Frontal cortex (tissue), 4 donors: Measurements from ENCODE around the gene MAP3K14. TPM values are rescaled to one million over a fixed set of nuclear protein-coding genes. Genes with fewer than 3 reads are reported as not detected.

Experiments used
- DNase-seq, 2 donors: peaks; one replicate each; pipeline ENCODE4 v3.0.0; 2012; ENCODE audit warnings: low spot score in 2 of 2
- FAIRE-seq: peaks from 2 replicates; lab custom pipeline; 2012; peaks lifted over from hg19 to GRCh38; lab: Jason Lieb, UNC
- total RNA-seq: library from RNA; depleted of rRNA; stranded (reverse); fragments of >200 nt; gene quantifications from one replicate; pipeline ENCODE4 v1.2.3, GENCODE V29; 2014
- donor health status: control.
- donor health status: control.
- donor health status: control.

Gene MAP3K14
- total RNA-seq, 1 donor from 2014 or later: 0.82 TPM

DNA sequence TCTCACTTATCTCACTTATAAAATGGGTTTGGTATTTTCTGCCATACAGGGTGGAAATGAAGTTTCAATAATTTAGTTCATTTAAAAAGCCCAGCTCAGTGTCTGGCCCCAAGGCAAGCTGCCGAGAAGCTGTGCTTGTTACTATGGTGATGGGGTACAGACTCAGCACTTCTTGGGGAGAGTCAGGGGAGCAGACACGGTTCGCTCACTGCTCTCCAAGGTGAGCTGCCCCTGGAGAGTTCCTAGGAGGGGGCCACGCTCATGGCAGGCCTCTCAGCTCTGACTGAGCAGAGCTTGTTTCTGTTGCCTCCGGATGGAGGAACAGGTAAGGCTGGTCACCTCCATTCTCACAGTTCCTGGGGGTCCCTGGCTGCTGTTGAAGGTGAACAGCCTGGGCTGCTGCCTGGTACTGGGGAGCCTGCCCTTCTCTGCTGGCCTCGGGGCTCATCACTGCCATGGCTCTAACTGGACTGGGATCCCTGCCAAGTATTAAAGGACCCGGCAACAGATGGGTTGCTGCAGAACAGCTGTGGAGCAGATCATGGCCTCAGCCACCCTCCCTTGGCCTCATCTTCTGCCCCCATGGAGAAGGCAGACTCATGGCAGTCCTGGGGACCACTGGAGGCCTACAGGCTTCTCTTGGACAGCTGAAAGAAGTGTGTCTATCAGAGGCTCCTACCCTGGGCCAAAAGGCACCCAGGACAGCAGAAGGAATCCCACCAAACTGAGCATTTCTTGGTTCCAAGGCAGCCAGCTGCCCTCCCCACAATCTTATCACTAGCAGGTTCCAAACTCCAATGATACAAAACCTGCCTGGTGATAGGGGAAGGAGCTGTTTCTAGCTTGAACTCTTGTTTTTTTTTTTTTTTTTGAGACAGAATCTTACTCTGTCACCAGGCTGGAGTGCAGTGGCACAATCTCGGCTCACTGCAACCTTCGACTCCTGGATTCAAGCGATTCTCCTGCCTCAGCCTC, 29.0 kb downstream of the MAP3K14 start:
- no peak for FAIRE-seq
- no peak for DNase-seq

DNA sequence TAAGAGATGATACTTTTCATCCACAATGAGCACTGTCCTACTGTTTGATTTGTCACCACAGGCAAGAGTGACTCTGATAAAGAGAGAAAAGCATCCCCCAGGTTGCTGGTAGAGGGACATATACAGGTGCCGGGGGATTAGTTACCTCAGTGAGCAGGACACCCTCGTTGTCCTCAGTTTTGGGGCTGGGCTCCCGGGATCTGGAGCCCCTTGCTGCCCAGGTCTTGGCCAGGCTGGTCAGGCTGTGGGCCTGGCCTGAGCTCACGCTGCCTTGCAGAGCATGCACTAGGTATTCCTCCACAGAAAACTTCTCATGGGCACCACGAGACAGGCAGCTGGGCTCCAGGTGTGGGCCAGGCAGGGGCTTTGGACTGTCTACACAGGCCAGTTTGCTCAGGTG, 30.5 kb downstream of the MAP3K14 start:
- no peak for DNase-seq
- no peak for FAIRE-seq

DNA sequence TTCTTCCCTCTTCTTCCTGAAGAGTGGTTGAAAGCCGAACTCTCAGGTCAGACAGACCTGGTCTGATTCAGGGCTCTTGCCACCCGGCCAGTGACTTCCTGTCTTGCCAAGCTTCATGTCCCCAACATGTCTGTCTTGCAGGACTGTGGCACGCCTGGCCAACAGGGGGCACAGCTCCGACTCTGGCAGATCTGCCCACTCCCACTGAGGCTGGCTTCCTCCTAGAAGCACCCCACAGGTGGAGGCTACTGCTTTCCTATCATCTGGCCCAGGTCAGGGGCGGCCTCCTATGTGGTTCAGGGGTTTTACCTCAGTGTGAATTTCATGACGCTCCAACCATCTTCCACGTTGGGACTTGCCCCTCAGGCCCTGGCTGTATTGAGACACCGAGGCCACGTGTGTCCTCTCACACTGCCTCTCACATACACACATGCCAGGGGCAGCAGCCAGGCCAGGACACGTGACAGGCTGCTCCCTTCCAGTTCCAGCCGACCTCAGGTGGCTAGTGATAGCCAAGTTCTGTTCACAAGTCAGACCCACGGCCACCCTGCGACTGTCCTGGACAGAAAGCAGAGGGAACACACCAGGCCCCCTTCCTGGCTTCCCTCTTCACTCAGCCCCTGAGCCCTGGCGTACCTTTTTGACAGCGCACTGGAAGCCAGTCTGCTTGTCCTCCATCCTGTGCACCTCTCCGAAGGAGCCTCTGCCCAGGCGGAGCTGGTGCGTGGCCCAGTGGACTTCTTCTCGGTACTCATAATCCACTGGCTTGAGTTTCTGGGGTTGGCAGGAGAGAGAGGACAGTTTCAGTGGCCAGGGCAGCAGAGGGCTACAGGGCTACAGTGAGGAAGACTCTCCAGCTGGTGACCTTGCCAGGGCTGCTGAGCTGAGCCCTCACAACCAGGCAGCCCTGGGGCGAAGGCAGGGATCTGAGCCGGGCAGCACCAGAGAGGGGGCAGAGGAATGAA, 32.4 kb downstream of the MAP3K14 start:
- no peak for FAIRE-seq
- DNase-seq: no peak

DNA sequence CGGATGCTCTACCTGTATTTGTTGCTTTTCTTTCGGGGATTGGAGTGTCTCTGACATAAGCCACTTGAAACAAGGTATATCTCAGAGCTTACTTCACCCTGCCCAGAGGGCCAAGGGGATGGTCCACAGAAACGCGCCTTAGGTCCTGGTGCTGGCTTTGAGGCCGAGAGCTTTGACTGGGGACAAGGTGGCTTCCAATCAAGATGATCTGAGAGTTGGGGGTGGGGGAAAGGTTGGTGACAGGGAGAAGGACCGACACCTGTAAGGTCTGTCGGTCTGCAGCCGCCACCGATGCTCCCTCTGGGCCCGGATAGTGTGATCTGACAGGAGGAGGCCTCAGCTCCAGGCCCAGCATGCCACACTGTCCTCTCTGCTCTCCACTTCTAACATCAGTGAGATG, 33.1 kb downstream of the MAP3K14 start:
- FAIRE-seq (no peak), DNase-seq (no peak)

DNA sequence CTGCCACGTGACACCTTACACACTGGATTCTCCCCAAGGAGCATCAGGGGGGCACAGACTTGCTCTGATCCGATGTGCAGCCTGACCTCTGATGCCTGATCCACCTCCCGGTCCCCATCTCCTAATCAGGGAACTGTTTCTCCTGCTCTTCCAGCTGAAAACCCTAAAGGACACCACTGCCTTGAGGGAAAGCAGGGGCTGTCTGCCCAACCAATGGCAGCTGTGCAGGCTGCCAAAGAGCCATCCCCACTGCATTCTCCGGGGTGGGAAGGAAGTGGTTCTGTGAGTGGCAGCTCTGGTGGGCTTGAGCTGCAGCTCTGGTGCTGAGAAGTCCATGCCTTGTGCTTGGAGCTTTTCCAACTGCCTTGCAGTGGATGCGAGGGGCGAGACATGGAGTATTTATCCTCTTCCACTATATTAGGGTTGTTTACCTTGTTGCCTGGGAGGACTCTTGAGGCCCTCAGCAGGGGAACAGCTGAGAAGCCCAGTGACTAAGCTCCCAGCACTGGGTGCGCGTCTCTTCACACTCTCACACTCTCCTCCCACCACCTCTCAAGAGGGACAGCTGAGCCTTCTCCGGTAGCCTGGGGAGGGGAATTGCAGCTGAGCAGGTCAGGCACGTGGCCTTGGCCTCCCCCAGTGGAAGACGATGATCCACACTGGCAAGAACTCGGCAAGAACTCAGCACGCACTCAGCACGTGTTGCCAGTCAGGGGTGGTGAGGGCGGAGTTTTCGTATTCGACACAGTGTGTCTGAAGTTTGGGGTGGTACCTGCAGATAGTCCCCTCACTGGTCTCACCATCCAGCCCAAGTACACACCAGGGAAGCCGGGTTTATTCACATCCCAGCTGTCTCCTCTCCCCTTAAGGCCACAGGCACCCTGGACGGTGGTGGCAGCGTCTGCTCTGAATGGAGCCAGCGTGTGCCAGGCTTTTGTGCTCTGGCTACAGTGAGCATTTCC, 33.9 kb downstream of the MAP3K14 start:
- no peak for FAIRE-seq
- peak in 1 of 2 donors; percentile 60 for DNase-seq

DNA sequence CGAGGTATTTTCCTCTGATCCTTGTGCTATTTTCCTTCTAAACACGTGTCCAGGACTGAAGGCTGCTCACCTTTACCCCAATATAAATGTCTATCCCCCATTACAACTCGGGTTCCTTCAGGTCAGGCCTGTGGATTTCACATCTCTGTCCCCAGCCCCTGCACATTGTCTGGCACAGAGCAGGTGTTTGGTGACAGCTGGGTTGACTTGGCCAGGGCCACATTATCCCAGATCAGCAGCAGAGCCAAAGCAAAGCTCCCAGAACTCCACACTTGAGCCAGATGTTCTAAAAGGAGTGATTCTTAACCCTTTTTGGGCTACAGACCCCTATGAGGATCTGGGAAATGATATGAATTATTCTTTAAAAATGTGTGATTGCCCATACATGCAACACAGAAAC, 36.9 kb downstream of the MAP3K14 start:
- no peak for FAIRE-seq
- no peak for DNase-seq

DNA sequence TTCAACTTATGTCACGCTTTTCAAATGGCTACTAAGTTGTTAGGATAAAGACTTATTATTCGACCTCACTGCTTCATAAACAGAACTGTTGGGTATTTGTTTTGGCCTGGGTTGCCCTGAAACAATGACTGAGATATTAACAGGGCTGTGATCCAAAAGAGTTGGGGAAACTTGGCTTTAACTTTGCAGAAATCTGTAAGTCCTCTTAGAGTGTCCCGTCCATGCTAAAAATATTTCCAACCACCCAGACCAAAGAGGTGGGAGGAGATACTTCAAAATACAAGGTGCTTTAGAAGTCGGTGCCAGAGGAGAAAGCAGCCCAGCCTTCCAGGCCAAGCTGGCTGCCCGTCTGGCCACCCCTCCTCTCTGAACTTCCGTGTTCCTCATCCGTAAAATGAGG, 38.8 kb downstream of the MAP3K14 start:
- no peak for DNase-seq
- FAIRE-seq: no peak

DNA sequence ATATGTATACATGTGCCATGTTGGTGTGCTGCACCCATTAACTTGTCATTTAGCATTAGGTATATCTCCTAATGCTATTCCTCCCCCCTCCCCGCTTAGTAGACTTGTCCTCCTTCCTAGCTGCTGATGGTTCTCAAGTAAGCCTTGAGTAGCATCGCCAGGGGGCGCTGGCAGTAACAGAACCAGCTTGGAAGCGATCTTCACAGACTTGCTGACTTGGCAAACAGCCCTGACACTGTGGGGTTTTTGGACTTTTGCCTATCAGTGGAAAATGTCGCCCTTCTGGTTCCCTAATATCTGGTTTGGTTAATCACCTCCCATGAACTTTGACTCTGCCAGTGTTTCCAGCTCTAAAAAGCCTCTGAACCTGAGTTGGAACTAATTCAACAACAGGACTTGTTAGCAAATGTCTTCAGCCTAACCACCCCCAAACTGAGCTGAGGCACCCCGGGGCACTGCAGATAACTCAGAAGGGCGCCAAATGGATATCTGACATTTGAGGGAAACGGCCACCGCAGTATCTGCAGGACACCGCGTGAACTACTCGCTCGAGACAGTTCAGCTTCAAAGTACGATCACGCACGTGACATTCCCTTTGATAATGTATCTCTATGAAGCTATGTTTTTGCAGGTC, 39.5 kb downstream of the MAP3K14 start:
- FAIRE-seq (no peak), DNase-seq (peak; percentile 62 to 83)

DNA sequence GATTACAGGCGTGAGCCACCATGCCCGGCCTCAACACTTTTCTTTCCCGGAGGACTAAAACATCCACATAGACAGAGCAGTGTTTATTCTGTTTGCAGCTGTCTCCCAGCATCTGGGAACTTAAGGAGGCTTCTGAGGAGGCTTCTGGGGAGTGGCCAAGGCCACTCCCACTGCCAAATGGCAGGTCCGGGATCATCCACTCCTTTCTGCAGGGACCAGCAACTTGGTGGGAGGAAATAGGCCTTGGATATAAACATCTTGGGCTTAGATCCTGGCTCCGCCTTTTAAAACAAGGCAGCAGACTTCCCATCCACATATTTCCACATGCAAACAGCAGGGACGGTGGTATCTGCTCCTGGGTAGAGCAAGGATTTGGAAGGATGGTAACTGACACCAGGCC, 40.8 kb downstream of the MAP3K14 start:
- FAIRE-seq: no peak
- no peak for DNase-seq

DNA sequence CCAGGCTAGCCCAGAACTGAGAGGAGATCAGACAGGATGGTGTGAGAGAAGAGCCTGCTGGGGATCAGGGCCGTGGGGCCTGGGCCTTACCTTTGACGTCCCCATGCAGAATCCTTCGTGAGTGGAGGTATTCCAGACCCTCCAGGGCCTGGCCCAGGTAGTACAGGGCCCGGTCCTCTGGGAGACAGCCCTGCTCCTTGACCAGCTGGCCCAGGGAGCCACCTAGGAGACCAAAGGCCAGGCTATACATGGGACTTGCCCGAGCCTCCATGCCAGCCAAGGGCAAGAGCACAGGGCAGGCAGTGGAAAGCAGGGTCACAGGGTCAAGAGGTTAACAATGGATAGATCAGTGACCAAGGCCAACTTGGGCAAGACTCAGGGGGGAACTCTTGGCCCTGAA, 42.8 kb downstream of the MAP3K14 start:
- FAIRE-seq: no peak
- no peak for DNase-seq

DNA sequence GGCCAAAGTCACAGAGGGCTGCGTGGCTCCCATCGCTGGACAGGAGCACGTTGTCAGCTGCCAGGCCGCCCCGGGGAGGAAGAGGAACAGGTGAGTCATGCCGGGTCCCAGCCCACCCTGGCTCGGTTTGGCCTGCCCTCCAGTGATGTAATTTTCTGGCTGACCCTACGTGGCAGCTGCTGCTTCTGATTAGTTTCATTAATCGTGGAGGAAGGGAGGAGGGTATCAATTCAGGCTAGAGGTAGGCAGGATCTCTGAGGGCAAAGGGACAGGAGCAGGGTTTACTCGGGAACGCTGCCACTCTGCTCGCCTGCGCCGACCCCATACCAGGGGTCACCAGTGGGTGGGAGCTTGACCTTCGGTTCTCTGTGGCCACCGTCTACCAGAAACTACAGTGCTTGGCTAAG, 43.3 kb downstream of the MAP3K14 start:
- no peak for DNase-seq

DNA sequence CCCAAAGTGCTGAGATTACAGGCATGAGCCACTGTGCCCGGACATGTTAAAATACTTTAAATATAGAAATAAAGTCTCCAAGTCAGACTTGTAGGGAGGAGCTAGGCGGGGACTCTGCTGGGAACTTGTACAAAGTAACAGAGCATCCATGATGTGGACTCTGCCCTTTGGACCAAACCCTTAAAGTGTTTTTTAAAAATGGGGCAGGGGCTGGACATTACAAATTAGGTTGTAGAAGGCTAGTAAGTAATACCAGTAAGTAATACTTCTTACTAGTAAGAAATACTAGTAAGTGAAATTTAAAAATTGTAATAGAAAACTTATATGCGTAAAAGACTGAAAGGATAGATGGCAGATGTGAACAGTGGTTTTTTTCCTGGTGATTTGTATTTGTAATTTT, 45.2 kb downstream of the MAP3K14 start:
- no peak for FAIRE-seq
- no peak for DNase-seq

More for the DNA sequence above, 43.3 kb downstream of the MAP3K14 start:
- no peak for FAIRE-seq

DNA sequence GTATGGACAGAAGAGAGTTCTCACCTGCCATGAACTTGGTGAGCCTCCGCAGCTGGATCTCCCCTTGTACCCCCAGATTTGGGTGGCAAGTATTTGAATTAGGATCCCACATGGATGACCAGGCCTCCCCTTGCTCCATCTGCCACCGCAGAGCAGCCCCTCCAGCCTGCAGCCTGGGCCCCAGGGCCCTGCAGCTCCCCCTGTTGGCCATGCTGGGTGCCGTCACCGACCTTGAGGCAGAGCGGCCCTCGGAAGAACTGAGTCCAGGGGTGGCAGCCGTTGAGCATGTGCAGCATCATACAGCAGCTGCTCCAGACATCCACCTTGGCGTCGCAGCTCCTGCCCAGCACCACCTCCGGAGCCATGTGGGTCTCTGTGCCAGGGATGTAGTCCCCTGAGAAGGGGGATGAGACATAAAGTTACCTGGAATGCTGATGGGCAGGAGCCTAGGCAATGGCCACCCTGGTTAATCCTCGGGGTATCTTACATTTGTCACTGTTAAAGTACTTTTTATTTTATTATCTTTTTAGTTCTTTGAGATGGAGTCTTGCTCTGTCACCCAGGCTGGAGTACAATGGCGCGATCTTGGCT, 45.9 kb downstream of the MAP3K14 start:
- no peak for FAIRE-seq
- no peak for DNase-seq

DNA sequence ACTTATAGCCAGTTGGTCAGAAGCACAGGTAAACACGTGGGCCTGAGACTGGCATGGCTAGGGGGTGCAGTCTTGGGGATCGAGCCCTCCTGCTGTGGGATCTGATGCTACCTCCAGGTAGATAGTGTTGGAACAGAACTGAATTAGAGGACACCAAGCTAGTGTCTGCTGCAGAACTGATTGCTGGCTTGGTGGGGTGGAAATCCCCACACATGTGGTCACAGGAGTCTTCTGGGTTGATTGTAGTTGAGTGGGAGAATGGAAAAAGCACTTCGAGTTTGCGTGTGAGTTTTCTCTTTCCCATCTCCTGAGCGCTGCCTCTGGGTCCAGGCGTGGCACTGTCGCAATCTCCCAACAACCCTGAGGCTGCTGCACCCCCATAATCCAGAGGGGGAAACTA, 46.9 kb downstream of the MAP3K14 start:
- DNase-seq (no peak), FAIRE-seq (no peak)

DNA sequence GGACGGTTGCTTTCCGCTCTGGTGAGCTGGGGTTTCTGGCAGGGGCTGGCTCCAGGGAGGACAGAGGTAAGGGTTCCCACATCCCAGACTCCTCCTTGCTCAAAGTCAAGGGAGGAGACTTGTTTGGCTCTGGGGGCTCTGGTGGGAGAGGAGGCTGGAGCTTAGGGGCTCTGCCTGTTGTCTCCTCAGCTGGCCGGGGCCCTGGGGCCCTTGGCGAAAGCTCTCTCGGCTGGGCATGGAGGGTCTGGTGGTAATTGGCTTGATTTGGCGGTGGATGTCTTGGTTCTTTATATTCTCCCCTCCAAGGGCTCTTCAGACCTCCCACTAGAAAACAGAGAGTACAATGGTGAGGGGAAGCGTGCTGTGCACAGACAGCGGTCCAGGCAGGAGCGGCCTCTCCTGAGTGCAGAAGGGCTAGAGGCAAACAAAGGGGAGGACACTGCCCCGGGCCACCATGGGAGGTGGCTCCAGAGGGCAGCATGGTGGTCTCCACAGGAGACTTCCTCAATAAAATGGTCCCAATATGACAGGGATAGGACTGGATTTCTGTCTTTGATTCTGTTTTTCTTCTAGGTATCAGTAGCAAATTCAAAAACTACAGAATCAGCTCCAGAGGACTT, 49.3 kb downstream of the MAP3K14 start:
- no peak for DNase-seq
- FAIRE-seq: no peak

DNA sequence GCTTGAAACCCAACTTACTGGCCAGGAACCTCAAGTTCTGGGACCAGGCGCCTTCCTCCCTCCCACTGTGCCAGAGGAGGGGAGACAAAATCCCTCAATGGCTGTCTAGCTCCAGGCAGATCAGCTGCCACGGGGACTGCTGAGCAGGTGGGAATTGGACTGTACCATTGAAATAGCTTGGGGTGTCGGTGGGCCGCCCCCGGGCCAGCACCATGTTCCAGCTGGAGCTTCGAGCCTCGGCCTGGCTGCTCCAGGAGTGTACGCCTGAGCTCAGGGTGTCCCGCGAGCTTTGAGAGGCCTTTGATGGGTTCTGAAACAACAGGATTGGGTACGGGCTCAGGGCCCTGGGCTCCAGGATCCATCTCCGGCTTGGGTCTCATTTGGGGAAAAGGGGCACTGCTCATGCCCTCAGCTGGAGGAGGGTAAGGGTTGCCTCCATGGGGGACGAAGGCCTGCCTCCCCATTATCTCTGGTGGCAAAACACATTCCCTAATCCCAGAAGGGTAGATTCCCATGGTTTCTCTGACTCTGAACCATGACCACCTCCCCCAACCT, 50.4 kb downstream of the MAP3K14 start:
- no peak for FAIRE-seq
- DNase-seq: no peak

DNA sequence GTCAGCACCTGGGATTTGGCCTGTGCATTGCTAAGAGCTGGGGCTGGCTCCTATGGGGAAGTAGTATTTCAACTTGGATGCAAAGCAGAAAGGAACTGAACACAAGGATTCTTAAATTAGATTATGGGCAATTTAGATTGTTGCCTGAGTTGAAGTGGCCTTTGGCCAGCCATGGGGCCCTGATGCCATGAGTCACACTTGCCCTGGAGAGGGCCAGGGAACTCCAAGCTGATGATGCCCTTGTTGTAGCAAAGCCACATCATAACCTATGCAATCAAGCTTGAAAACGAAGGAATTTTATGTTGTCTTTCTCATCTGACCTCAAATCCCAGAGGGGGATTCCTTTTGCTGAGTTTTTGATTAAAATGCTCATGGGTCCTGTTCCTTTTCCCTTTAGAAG, 51.0 kb downstream of the MAP3K14 start:
- FAIRE-seq: no peak
- DNase-seq: no peak

DNA sequence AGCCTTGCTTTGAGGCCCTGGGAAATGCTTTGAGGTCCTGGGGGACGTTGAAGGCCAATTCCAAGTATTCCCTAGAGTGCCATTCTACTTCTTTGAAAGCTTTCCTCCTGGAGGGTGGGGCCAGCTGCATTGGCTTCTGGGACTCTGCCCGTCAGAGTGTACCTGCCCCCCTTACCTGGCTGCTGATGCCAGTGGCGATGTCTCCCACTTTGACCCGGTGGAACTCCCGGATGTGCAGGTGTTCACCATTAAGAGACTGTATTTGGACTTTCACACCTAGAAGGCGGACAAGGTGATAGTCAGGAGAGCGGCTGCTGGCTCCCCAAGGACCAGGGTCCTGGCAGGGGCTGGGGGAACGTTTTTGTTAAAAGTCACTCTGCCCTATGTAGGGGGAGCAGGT, 51.8 kb downstream of the MAP3K14 start:
- no peak for FAIRE-seq
- DNase-seq: no peak
